OCI-LY7 (cell line): Measurements from ENCODE around the gene SARS2. TPM values are rescaled to one million over a fixed set of nuclear protein-coding genes. Genes with fewer than 3 reads are reported as not detected.
"Not testable (repeated sequence)": the region's sequence is repeated elsewhere in the genome, so short reads cannot be mapped to it uniquely, and the experiment has no call there.

Source experiments
- BruUV-seq: library from RNA; stranded (reverse); fragments of 400-500 nt; replicated peaks from 2 replicates; lab custom pipeline; 2021; lab: Mats Ljungman, UMichigan
- CTCF ChIA-PET: fragments of 300-600 bp; sonication (Branson Sonifier 250); formaldehyde crosslinking; loops from one replicate; lab custom pipeline; 2022; ENCODE audit warnings: antibody characterized with exemption; ENCODE audit not compliant: unreplicated experiment; lab: Charles Lee
- POLR2A ChIA-PET: fragments of 300-600 bp; sonication (Branson Sonifier 250); formaldehyde crosslinking; loops from one replicate; lab custom pipeline; 2022; ENCODE audit warnings: antibody characterized with exemption; lab: Charles Lee
- DNase-seq: peaks from one replicate; pipeline ENCODE4 v3.0.0-alpha.2; 2015; ENCODE audit warnings: low spot score
- H2AFZ ChIP-seq: fragments of 200-600 bp; sonication (generic), shearing (Covaris generic); 2 replicates; pipeline ENCODE4 v1.6.1; 2014; ENCODE audit warnings: mild to moderate bottlenecking, antibody characterized with exemption, low read length, moderate library complexity
- H3K27ac ChIP-seq: fragments of 200-600 bp; sonication (generic); 2 replicates; pipeline ENCODE4 v1.5.1; 2014; ENCODE audit warnings: mixed run types, low read depth, mild to moderate bottlenecking, moderate library complexity, low read length, inconsistent platforms; ENCODE audit not compliant: poor library complexity, severe bottlenecking
- H3K36me3 ChIP-seq: fragments of 200-600 bp; sonication (generic); 2 replicates; pipeline ENCODE4 v1.6.1; 2014; ENCODE audit warnings: mild to moderate bottlenecking, antibody characterized with exemption, low read length, moderate library complexity, mixed read lengths; ENCODE audit not compliant: insufficient read depth
- H3K4me1 ChIP-seq: fragments of 200-600 bp; sonication (generic); 2 replicates; pipeline ENCODE4 v1.5.1; 2014; ENCODE audit warnings: mild to moderate bottlenecking, low read length; ENCODE audit not compliant: insufficient read depth, poor library complexity, severe bottlenecking
- H3K4me2 ChIP-seq: fragments of 200-600 bp; sonication (generic); 2 replicates; pipeline ENCODE4 v1.6.1; 2014; ENCODE audit warnings: mild to moderate bottlenecking, low read length
- H3K4me3 ChIP-seq: fragments of 200-600 bp; sonication (generic); 2 replicates; pipeline ENCODE4 v1.5.1; 2014; ENCODE audit warnings: mild to moderate bottlenecking, low read depth, low read length; ENCODE audit not compliant: poor library complexity, severe bottlenecking
- H3K79me2 ChIP-seq: fragments of 200-600 bp; sonication (generic); 2 replicates; pipeline ENCODE4 v1.6.1; 2016; ENCODE audit warnings: low read depth, mild to moderate bottlenecking, low read length, moderate library complexity, mixed read lengths; ENCODE audit not compliant: insufficient read depth
- H3K9me2 ChIP-seq: fragments of 200-600 bp; sonication (generic); 2 replicates; pipeline ENCODE4 v1.6.1; 2016; ENCODE audit warnings: mild to moderate bottlenecking, low read length, mixed read lengths; ENCODE audit not compliant: insufficient read depth
- H3K9me3 ChIP-seq: fragments of 200-600 bp; sonication (generic); 2 replicates; pipeline ENCODE4 v1.6.1; 2014; ENCODE audit warnings: mild to moderate bottlenecking, mixed run types, low read length, mixed read lengths
- H4K20me1 ChIP-seq: fragments of 200-600 bp; sonication (generic); 2 replicates; pipeline ENCODE4 v1.6.1; 2014; ENCODE audit warnings: mild to moderate bottlenecking, antibody characterized with exemption, low read length, moderate library complexity, mixed read lengths; ENCODE audit not compliant: insufficient read depth
- CTCF ChIP-seq: fragments of 200-600 bp; sonication (generic); conservative IDR thresholded peaks from 2 replicates; pipeline ENCODE4 v1.5.1; 2014; ENCODE audit warnings: mild to moderate bottlenecking, antibody characterized with exemption, low read length, moderate library complexity, mixed read lengths
- EZH2phosphoT487 ChIP-seq: fragments of 200-600 bp; sonication (generic); IDR thresholded peaks from 2 replicates; pipeline ENCODE4 v1.6.1; 2018; ENCODE audit warnings: low read depth, borderline replicate concordance, mild to moderate bottlenecking, mixed run types, antibody characterized with exemption, low read length, moderate library complexity, mixed read lengths
- intact Hi-C: fragments of 100-400 bp; cut with micrococcal nuclease; formaldehyde crosslinking; loops from one replicate; pipeline ENCODE4 v1.10.0; 2022; ENCODE audit not compliant: unreplicated experiment
- total RNA-seq, 2 experiments: library from RNA; depleted of rRNA in 1 of 2; stranded (reverse); fragments of >200 nt in 1 of 2; shearing (Covaris generic) in 1 of 2; gene quantifications; 2 replicates each; pipeline ENCODE4 v1.2.3, GENCODE V29; 2014 to 2022

Gene SARS2
- total RNA-seq, 2 experiments from 2014 or later: 37.7 to 52.8 TPM

- Histone ChIP-seq H3K4me3 (no peak overlapping the region), H3K4me1 (peaks cover 26% of the 10 kb centered on the region), H3K36me3 (no peaks in the 10 kb centered on the region), H2AFZ (no peak overlapping the region), H3K9me3 (no peaks in the 10 kb centered on the region), H3K4me2 (no peak overlapping the region), H3K27ac (no peak overlapping the region), H3K79me2 (no peaks in the 10 kb centered on the region), H4K20me1 (no peaks in the 10 kb centered on the region), H3K9me2 (no peaks in the 10 kb centered on the region)
- CTCF ChIA-PET: interaction anchor here (0.6 kb wide), 1 partner anchor 152 kb away, joined by 6 read pairs; no protein-coding TSS in a partner anchor
- TSS peak; percentile 47 for BruUV-seq
- POLR2A ChIA-PET: interaction anchor here (0.6 to 1.1 kb wide), 2 partner anchors 9 to 12 kb away, joined by 4 read pairs; no protein-coding TSS in a partner anchor
- intact Hi-C loops: no loop called here
- 0 out of 2 replicates have a peak, but pooled peaks have one; percentile 17 for TF ChIP-seq CTCF
- TF ChIP-seq EZH2phosphoT487: no peak
- no peak for DNase-seq
These were observed 54.7 kb downstream of the SARS2 start for GRCh38 chr19:38875656-38876395.

- H3K9me3 ChIP-seq, H3K4me2 ChIP-seq, POLR2A ChIA-PET, intact Hi-C loops, H3K36me3 ChIP-seq, H3K27ac ChIP-seq, BruUV-seq, H3K4me3 ChIP-seq, CTCF ChIA-PET, H3K9me2 ChIP-seq, DNase-seq, H4K20me1 ChIP-seq, H2AFZ ChIP-seq: not testable (repeated sequence)
- H3K4me1 ChIP-seq: peaks cover 35% of the 10 kb centered on the region
- H3K79me2 ChIP-seq: peaks cover 12% of the 10 kb centered on the region; the same call in 1 of the 2 replicates
These were observed 57.2 kb downstream of the SARS2 start for GRCh38 chr19:38873400-38873799.

- H3K27ac ChIP-seq: no peak overlapping the region
- H2AFZ ChIP-seq: no peak overlapping the region
- no peaks in the 10 kb centered on the region for H3K9me2 ChIP-seq
- TF ChIP-seq CTCF (no peak), EZH2phosphoT487 (no peak)
- H3K9me3 ChIP-seq: no peaks in the 10 kb centered on the region
- peaks cover 12% of the 10 kb centered on the region; the same call in 1 of the 2 replicates for H3K79me2 ChIP-seq
- H3K4me2 ChIP-seq: peak overlapping the region; percentile 99
- CTCF ChIA-PET: no interaction called here
- DNase-seq: no peak
- peak overlapping the region; percentile 73 for H3K4me3 ChIP-seq
- POLR2A ChIA-PET: interaction anchor here (1.2 kb wide), 1 partner anchor 13 kb away, joined by 4 read pairs; no protein-coding TSS in a partner anchor
- H3K36me3 ChIP-seq: peaks cover 4% of the 10 kb centered on the region; the same call in 1 of the 2 replicates
- no TSS peak for BruUV-seq
- intact Hi-C loops: no loop called here
- peaks cover 48% of the 10 kb centered on the region for H3K4me1 ChIP-seq
- no peaks in the 10 kb centered on the region for H4K20me1 ChIP-seq
These were observed 60.0 kb downstream of the SARS2 start for GRCh38 chr19:38870612-38871011.
